Renal cortex interstitium (tissue), 11 donors: ENCODE measurements around the gene TPM1. TPM values are rescaled to one million over a fixed set of nuclear protein-coding genes. Genes with fewer than 3 reads are reported as not detected.

Experiments
- DNase-seq, 11 donors: peaks; one replicate each; pipeline ENCODE4 v3.0.0-alpha.2; 2013; ENCODE audit warnings: low read depth in 9 of 11, low spot score in 4 of 11; ENCODE audit errors: extremely low read depth in 1 of 11
- polyA plus RNA-seq, 3 donors: library from polyadenylated mRNA; unstranded; fragments of 120-200 nt; gene quantifications; one replicate each; pipeline ENCODE4 v1.2.1, GENCODE V29; 2013; ENCODE audit not compliant: insufficient read length in 3 of 3

TPM1 gene
- polyA plus RNA-seq, 3 donors: 488 to 652 (median 529) TPM

GRCh38 chr15:63061975-63062374 is 19.4 kb downstream of the TPM1 start:
- DNase-seq: peak in 1 of 11 donors; percentile 78

- DNase-seq: no peak
Measured at GRCh38 chr15:63063164-63063756, 20.7 kb downstream of the TPM1 start.

GRCh38 chr15:63063877-63064409 is 21.4 kb downstream of the TPM1 start:
- no peak for DNase-seq

GRCh38 chr15:63065262-63066221 is 23.0 kb downstream of the TPM1 start:
- no peak for DNase-seq

- no peak for DNase-seq
Measured at GRCh38 chr15:63066272-63066671, 23.7 kb downstream of the TPM1 start.

- no peak for DNase-seq
Measured at GRCh38 chr15:63067306-63067705, 24.8 kb downstream of the TPM1 start.

- no peak for DNase-seq
Measured at GRCh38 chr15:63067976-63068743, 25.6 kb downstream of the TPM1 start.

GRCh38 chr15:63069616-63070090 is 27.1 kb downstream of the TPM1 start:
- no peak for DNase-seq

GRCh38 chr15:63070681-63071129 is 28.2 kb downstream of the TPM1 start:
- DNase-seq: no peak

GRCh38 chr15:63071288-63071909 is 28.9 kb downstream of the TPM1 start:
- no peak for DNase-seq

GRCh38 chr15:63072023-63072650 is 29.6 kb downstream of the TPM1 start:
- DNase-seq: no peak

- no peak for DNase-seq
Measured at GRCh38 chr15:63072809-63073277, 30.3 kb downstream of the TPM1 start.

GRCh38 chr15:63073497-63074172 is 31.1 kb downstream of the TPM1 start:
- no peak for DNase-seq

- DNase-seq: no peak
Measured at GRCh38 chr15:63075015-63075983, 32.8 kb downstream of the TPM1 start.

- DNase-seq: no peak
Measured at GRCh38 chr15:63075984-63076713, 33.6 kb downstream of the TPM1 start.

- DNase-seq: no peak
Measured at GRCh38 chr15:63076714-63077046, 34.1 kb downstream of the TPM1 start.
